Naive thymus-derived CD4-positive, alpha-beta T cell (primary cell): ENCODE data around the gene GFI1B. TPM values are rescaled to one million over a fixed set of nuclear protein-coding genes. Genes with fewer than 3 reads are reported as not detected.

ENCODE experiments used
- ATAC-seq: fragments of 150-1000 bp; cut with Tn5 transposase; 2 replicates; pipeline ENCODE4 v1.10.0; 2021; ENCODE audit warnings: mild to moderate bottlenecking, moderate library complexity
- CTCF ChIA-PET: fragments of 350-600 bp; sonication (Branson Sonifier 250); formaldehyde crosslinking; loops from one replicate; lab custom pipeline; 2021; ENCODE audit warnings: antibody characterized with exemption; lab: Charles Lee
- POLR2A ChIA-PET: fragments of 350-600 bp; sonication (Branson Sonifier 250); formaldehyde crosslinking; loops from one replicate; lab custom pipeline; 2021; ENCODE audit warnings: antibody characterized with exemption, inconsistent platforms; lab: Charles Lee
- DNase-seq, 9 donors: peaks; one replicate each; pipeline versions ENCODE4 v3.0.0 to v3.0.0-alpha.2; 2020 to 2022; ENCODE audit warnings: mixed read lengths in 1 of 9
- H3K27ac ChIP-seq: one replicate; pipeline ENCODE4 v1.7.0; 2013; ENCODE audit warnings: mild to moderate bottlenecking, low read depth, low read length, moderate library complexity
- H3K27me3 ChIP-seq, 2 donors: one replicate each; pipeline ENCODE4 v1.7.0; 2013; ENCODE audit warnings: low read length in 2 of 2, mild to moderate bottlenecking in 2 of 2, moderate library complexity in 2 of 2; ENCODE audit not compliant: control insufficient read depth in 2 of 2, insufficient read depth in 2 of 2
- H3K36me3 ChIP-seq, 3 experiments: 1 replicate in 2 of 3; 2 replicates in 1 of 3; pipeline ENCODE4 v1.7.0; 2013; ENCODE audit warnings: low read length in 3 of 3, mild to moderate bottlenecking in 3 of 3, moderate library complexity in 1 of 3; ENCODE audit not compliant: insufficient read depth in 3 of 3, control insufficient read depth in 2 of 3
- H3K4me1 ChIP-seq, 2 donors: one replicate each; pipeline ENCODE4 v1.7.0; 2013; ENCODE audit warnings: low read length in 2 of 2, mild to moderate bottlenecking in 2 of 2, moderate library complexity in 1 of 2; ENCODE audit not compliant: control insufficient read depth in 2 of 2, insufficient read depth in 2 of 2
- H3K4me3 ChIP-seq: 2 replicates; pipeline ENCODE4 v1.7.0; 2013; ENCODE audit warnings: mild to moderate bottlenecking, low read length
- H3K9me3 ChIP-seq, 3 experiments: 1 replicate in 2 of 3; 2 replicates in 1 of 3; pipeline ENCODE4 v1.7.0; 2013; ENCODE audit warnings: low read length in 3 of 3; ENCODE audit not compliant: control insufficient read depth in 2 of 3
- H3K27ac Mint-ChIP-seq, 9 donors: one replicate each; pipeline ENCODE4 v1.8.0; 2020 to 2022; ENCODE audit warnings: mixed read lengths in 9 of 9, mild to moderate bottlenecking in 8 of 9, moderate library complexity in 5 of 9, inconsistent platforms in 2 of 9
- H3K27me3 Mint-ChIP-seq, 5 donors: one replicate each; pipeline ENCODE4 v1.8.0; 2021 to 2022; ENCODE audit warnings: mixed read lengths in 5 of 5, mild to moderate bottlenecking in 1 of 5
- H3K36me3 Mint-ChIP-seq, 5 donors: one replicate each; pipeline ENCODE4 v1.8.0; 2020 to 2022; ENCODE audit warnings: mixed read lengths in 5 of 5, mild to moderate bottlenecking in 3 of 5, inconsistent platforms in 1 of 5
- H3K4me1 Mint-ChIP-seq, 7 donors: one replicate each; pipeline ENCODE4 v1.8.0; 2020 to 2022; ENCODE audit warnings: mixed read lengths in 7 of 7, mild to moderate bottlenecking in 3 of 7, inconsistent platforms in 1 of 7
- H3K4me3 Mint-ChIP-seq, 10 donors: one replicate each; pipeline ENCODE4 v1.8.0; 2020 to 2022; ENCODE audit warnings: mild to moderate bottlenecking in 10 of 10, mixed read lengths in 10 of 10, moderate library complexity in 6 of 10, inconsistent platforms in 2 of 10
- H3K9me3 Mint-ChIP-seq, 11 donors: one replicate each; pipeline ENCODE4 v1.8.0; 2020 to 2022; ENCODE audit warnings: mixed read lengths in 11 of 11, mild to moderate bottlenecking in 4 of 11, inconsistent platforms in 1 of 11, moderate library complexity in 1 of 11
- intact Hi-C, 2 donors: fragments of 100-400 bp; cut with micrococcal nuclease; formaldehyde crosslinking; loops; one replicate each; pipeline ENCODE4 v1.15.1; 2023
- polyA plus RNA-seq, 2 donors: library from polyadenylated mRNA; unstranded; fragments of 300-500 nt; fragmentation: Illumina TruSeq; gene quantifications; one replicate each; pipeline ENCODE4 v1.2.3, GENCODE V29; 2021
- total RNA-seq, 6 experiments: library from RNA in 5 of 6; stranded (reverse) in 5 of 6; gene quantifications; 1 replicate in 5 of 6; 2 replicates in 1 of 6; pipeline ENCODE4 v1.2.3 and lab custom pipeline; 2021 to 2026

GFI1B gene
- total and polyA plus RNA-seq, 7 experiments from 2014 or later = 0.21 to 2.7 TPM; not detected in 5

DNA sequence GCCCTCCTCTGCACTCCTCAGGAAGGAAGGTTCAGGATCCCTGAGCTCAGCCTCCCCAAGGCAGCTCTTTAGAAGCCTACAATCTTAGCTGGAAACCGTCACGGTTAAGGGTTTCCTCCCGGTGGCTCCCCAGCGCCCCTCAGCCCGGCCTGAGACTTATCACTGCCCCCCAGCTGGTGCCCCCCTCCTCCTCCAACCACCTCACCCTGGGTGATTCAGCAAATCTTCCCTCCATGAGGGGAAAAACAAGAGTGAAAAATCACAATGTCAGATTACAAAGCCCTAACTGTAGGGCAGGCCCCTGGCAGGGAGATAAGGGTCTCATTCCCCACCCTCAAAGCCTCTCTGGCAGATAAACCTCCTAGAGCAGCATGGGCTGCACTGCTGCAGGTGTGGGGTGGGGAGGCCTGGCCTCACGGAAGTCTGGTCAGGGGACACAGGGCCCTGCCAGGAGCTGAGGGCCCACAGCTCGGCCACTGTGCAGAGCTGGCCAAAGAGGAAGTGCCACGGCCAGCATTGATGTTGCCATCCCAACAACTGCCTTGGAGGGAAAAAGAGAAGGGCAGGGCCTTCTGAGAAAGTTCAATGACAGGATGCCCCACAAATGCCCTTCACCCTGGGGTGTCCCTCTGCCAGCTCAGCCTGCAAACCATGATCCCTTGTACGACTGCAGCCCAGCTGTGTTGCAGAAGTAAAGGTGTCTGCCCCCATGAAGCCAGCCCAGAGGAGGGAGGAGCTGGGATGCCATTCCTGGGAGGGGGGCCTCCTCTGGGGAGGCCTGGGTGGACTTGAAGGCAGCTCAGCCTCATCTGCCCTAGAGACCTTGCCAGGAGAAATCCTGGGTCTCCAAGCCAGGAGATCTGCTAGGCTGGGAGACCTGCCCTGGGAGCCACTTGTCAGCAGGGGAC, 25.9 kb downstream of the GFI1B start:
- DNase-seq (no peak), ATAC-seq (peak; percentile 56)
- Mint-ChIP-seq H3K36me3 (peaks cover 0 to 4% (median 0%) of the 10 kb centered on the region in 5 donors), H3K27me3 (peaks cover 32 to 74% (median 54%) of the 10 kb centered on the region in 5 donors), H3K4me3 (no peak overlapping the region), H3K9me3 (peaks cover 0 to 7% (median 1%) of the 10 kb centered on the region in 11 donors), H3K27ac (no peak overlapping the region), H3K4me1 (peaks cover 0 to 6% (median 0%) of the 10 kb centered on the region in 7 donors)
- Histone ChIP-seq H3K36me3 (no peaks in the 10 kb centered on the region), H3K27me3 (peaks cover 0 to 5% of the 10 kb centered on the region in 2 donors), H3K4me1 (no peaks in the 10 kb centered on the region), H3K9me3 (no peaks in the 10 kb centered on the region), H3K4me3 (no peak overlapping the region), H3K27ac (no peak overlapping the region)
- intact Hi-C loops = no loop called here
- CTCF ChIA-PET = no interaction called here
- POLR2A ChIA-PET = no interaction called here

DNA sequence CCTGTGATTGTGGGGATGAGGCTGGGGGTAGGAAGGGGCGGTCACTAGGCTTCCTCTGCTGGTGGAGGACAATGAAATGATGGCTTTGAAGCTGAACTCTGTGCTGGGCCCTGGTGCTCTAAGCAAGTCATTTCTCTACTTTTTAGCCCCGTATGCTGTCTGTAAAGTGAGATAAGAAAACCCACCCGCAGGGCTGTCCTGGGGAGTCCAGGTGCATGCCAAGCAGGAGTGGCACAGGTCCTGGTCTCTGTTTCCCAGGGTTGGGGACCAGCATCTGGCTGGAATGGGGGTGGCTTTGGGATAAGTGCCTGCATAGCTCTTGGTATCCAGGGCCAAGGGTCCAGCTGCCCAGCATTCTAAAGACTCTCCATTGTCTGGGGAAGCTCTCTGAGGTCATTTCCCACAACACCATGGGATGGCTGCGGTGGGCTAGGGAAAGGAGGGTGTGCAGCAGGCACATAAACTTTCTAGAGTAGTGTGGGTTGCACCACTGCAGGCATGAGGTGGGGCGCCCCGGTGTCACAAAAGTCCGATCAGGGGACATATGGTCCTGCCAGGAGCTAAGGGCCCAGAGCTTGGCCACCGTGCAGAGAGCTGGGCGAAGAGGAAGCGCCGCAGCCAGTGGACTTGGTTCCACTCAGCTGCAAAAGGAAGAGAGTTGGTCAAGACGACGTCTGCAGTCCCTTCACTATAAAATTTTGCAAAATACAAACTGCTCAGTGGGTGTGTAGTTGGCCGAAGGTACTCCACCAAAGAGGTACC, 26.7 kb downstream of the GFI1B start:
- peaks cover 0 to 6% (median 0%) of the 10 kb centered on the region in 7 donors for H3K4me1 Mint-ChIP-seq
- no peak overlapping the region for H3K27ac Mint-ChIP-seq
- H3K27me3 Mint-ChIP-seq = peaks cover 35 to 66% (median 49%) of the 10 kb centered on the region in 5 donors
- no peaks in the 10 kb centered on the region for H3K36me3 ChIP-seq
- H3K4me3 Mint-ChIP-seq = no peak overlapping the region
- intact Hi-C loops = no loop called here
- DNase-seq = no peak
- no peak overlapping the region for H3K27ac ChIP-seq
- CTCF ChIA-PET = no interaction called here
- H3K4me3 ChIP-seq = no peak overlapping the region
- no peaks in the 10 kb centered on the region for H3K9me3 ChIP-seq
- POLR2A ChIA-PET = no interaction called here
- no peak for ATAC-seq
- H3K4me1 ChIP-seq = no peaks in the 10 kb centered on the region
- peaks cover 0 to 5% of the 10 kb centered on the region in 2 donors for H3K27me3 ChIP-seq
- H3K9me3 Mint-ChIP-seq = peaks cover 0 to 13% (median 2%) of the 10 kb centered on the region in 11 donors
- H3K36me3 Mint-ChIP-seq = peaks cover 0 to 4% (median 0%) of the 10 kb centered on the region in 5 donors

DNA sequence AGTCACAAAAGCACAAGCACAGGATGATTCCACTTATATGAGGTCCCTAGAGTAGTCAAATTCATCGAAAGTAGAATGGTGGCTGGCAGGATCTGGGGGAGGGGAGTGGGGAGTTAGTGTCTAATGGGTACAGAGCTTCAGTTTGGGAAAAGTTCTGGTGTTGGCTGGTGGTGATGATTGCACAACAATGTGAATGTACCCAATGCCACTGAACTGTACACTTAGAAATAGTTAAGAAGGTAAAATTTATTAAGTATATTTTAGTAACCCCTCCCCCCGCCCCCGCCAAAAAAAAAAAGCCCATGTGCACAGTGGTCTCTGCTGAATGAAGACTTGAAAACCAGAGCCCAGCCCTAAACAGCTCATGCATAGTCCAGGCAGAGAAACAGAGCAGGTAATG, 27.5 kb downstream of the GFI1B start:
- Histone ChIP-seq H3K27ac (no peak overlapping the region), H3K4me3 (no peak overlapping the region), H3K9me3 (no peaks in the 10 kb centered on the region), H3K4me1 (no peaks in the 10 kb centered on the region), H3K36me3 (no peaks in the 10 kb centered on the region), H3K27me3 (peaks cover 0 to 5% of the 10 kb centered on the region in 2 donors)
- Mint-ChIP-seq H3K4me3 (no peak overlapping the region), H3K36me3 (peaks cover 0 to 4% (median 0%) of the 10 kb centered on the region in 5 donors), H3K27me3 (peaks cover 29 to 65% (median 43%) of the 10 kb centered on the region in 5 donors), H3K27ac (no peak overlapping the region), H3K9me3 (peaks cover 0 to 16% (median 2%) of the 10 kb centered on the region in 11 donors), H3K4me1 (peaks cover 0 to 6% (median 0%) of the 10 kb centered on the region in 7 donors)
- CTCF ChIA-PET = no interaction called here
- POLR2A ChIA-PET = no interaction called here
- ATAC-seq = no peak
- intact Hi-C loops = no loop called here
- DNase-seq = no peak

DNA sequence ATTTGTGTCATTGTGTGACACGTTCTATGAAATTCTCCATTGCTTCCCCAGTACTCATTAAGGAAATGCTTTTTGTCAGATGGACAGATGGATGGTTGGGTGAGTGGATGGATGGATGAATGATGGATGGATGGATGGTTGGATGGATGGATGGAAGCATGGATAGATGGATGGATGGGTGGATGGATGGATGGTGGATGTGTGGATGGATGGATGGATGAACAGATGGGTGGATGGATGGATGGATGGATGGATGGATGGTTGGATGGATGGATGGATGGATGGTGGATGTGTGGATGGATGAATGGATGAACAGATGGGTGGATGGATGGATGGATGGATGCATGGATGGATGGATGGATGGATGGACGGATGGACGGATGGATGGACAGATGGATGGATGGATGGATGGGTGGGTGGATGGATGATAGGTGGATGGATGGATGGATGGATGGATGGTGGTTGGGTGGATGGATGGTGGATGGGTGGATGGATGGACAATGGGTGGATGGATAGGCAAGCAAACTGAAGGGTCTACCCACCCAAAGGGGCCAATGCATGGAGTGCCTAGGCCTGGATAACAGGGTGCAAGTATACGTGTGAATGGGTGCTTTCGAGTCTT, 28.3 kb downstream of the GFI1B start:
- Histone ChIP-seq H3K36me3 (no peaks in the 10 kb centered on the region), H3K9me3 (no peaks in the 10 kb centered on the region), H3K27ac (no peak overlapping the region), H3K4me1 (no peaks in the 10 kb centered on the region), H3K4me3 (no peak overlapping the region), H3K27me3 (peaks cover 0 to 5% of the 10 kb centered on the region in 2 donors)
- H3K9me3 Mint-ChIP-seq = peaks cover 0 to 16% (median 2%) of the 10 kb centered on the region in 11 donors
- peaks cover 33 to 65% (median 46%) of the 10 kb centered on the region in 5 donors for H3K27me3 Mint-ChIP-seq
- intact Hi-C loops = no loop called here
- H3K27ac Mint-ChIP-seq = no peak overlapping the region
- no peak for DNase-seq
- H3K4me3 Mint-ChIP-seq = no peak overlapping the region
- H3K4me1 Mint-ChIP-seq = peaks cover 0 to 6% (median 0%) of the 10 kb centered on the region in 7 donors
- POLR2A ChIA-PET = no interaction called here
- ATAC-seq = no peak
- CTCF ChIA-PET = no interaction called here
- peaks cover 0 to 4% (median 0%) of the 10 kb centered on the region in 5 donors for H3K36me3 Mint-ChIP-seq

DNA sequence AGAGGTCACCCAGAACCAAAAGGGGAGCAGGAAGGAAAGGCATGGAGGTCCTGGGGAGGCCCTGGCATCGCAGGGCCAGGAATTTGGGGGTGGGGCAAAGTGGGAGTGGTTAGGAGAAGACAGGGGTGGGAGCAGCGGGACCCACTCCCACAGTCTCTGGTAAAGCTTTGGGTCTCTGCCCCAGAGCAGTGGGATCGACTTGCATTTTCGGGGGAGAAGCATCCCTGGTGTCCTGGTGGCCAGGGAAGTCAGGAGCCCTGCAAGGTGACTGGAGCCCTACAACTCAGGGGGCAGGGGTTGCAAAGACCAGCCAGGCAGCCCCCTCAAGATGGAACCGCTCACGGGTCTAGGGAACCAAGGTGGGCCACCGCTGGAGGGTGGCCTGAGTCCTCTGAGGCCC, 29.9 kb downstream of the GFI1B start:
- Histone ChIP-seq H3K4me3 (no peak overlapping the region), H3K27me3 (no peaks in the 10 kb centered on the region), H3K4me1 (no peaks in the 10 kb centered on the region), H3K9me3 (no peaks in the 10 kb centered on the region), H3K36me3 (no peaks in the 10 kb centered on the region), H3K27ac (no peak overlapping the region)
- Mint-ChIP-seq H3K4me3 (no peak overlapping the region), H3K27ac (no peak overlapping the region), H3K4me1 (peaks cover 0 to 2% (median 0%) of the 10 kb centered on the region in 7 donors), H3K27me3 (peaks cover 22 to 51% (median 31%) of the 10 kb centered on the region in 5 donors), H3K36me3 (no peaks in the 10 kb centered on the region), H3K9me3 (peaks cover 0 to 16% (median 2%) of the 10 kb centered on the region in 11 donors)
- POLR2A ChIA-PET = no interaction called here
- CTCF ChIA-PET = no interaction called here
- DNase-seq (no peak), ATAC-seq (no peak)
- intact Hi-C loops = no loop called here

DNA sequence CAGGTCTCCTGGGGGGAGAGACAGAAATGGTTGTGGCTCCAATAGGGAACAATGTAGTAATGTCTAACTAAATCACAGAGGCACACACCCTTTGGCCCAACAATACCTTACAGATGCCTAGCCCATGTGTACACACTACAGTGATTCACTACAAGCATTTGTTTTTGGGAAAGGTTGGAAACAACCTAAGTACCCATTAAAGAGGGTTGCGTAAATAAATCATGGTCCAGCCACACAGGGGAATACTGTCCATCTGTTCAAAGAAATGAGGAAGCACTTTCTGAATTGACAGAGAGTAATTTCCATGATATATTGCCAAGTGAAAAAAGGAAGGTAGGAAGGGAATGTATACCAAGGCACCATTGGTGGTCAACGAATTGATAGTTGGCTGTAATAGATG, 30.3 kb downstream of the GFI1B start:
- Histone ChIP-seq H3K27ac (no peak overlapping the region), H3K36me3 (no peaks in the 10 kb centered on the region), H3K4me1 (no peaks in the 10 kb centered on the region), H3K27me3 (no peaks in the 10 kb centered on the region), H3K4me3 (no peak overlapping the region), H3K9me3 (no peaks in the 10 kb centered on the region)
- DNase-seq = no peak
- H3K27me3 Mint-ChIP-seq = peaks cover 20 to 46% (median 31%) of the 10 kb centered on the region in 5 donors
- H3K9me3 Mint-ChIP-seq = peaks cover 0 to 16% (median 2%) of the 10 kb centered on the region in 11 donors
- POLR2A ChIA-PET = no interaction called here
- H3K27ac Mint-ChIP-seq = no peak overlapping the region
- peaks cover 0 to 2% (median 0%) of the 10 kb centered on the region in 7 donors for H3K4me1 Mint-ChIP-seq
- CTCF ChIA-PET = no interaction called here
- H3K36me3 Mint-ChIP-seq = no peaks in the 10 kb centered on the region
- H3K4me3 Mint-ChIP-seq = no peak overlapping the region
- intact Hi-C loops = no loop called here
- ATAC-seq = peak; percentile 20
